GM18868 (cell line): Measurements from ENCODE around the gene IPCEF1.
"Not testable (repeated sequence)": the region's sequence is repeated elsewhere in the genome, so short reads cannot be mapped to it uniquely, and the experiment has no call there.

Experiments
- ATAC-seq: cut with Tn5 transposase; IDR thresholded peaks from one replicate; pipeline ENCODE4 v1.9.1; 2021; ENCODE audit warnings: mild to moderate bottlenecking, moderate library complexity; ENCODE audit not compliant: unreplicated experiment

The IPCEF1 gene

DNA sequence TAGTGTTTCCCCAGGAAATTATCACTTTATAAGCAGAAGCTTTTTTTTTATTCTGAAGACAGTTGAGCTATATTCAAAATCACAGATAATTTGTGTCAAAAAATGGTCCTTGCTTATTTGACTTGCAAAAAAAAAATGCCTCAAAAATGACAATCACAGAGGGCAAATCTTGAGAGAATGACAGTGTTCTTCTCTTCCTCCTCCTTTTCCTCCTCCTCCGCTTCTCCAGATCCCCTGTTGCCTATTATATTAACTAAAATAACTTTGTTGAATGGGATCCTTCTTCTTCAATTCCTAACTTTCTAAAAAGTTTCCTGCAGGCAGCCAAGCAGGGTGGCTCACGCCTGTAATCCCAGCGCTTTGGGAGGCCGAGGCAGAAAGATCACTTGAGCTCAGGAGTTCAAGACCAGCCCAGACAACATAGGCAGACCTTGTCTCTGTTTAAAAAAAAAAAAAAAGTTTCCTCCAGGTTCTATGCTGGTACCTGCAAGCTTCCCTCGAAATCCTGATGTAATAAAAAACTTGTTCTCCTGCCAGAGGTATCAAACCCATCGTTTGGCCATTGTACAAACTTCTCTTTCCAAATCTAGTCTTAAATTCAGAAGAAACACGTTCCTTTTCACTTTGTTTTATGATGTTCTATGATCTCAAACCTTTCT lies 128.6 kb downstream of the IPCEF1 start:
- ATAC-seq, result no peak

DNA sequence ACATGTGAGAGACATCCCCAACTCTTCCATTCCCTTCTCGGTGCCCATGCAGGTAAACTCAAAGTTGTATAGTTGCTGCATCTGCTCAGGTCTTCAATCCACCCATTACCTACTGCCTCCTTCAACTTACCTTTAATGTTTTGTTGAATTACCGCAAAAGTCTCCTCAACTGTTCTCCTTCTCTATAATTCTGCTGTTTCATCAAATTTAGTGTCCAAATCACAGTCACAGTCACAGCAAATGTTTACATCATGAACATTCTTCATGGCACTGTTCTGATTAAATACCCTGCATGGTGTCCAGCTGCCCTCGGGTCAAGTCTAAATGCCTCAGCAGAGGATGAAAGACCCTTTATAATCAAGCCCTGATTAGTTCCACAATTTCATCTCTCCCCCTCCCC lies 130.1 kb downstream of the IPCEF1 start:
- ATAC-seq, result no peak

DNA sequence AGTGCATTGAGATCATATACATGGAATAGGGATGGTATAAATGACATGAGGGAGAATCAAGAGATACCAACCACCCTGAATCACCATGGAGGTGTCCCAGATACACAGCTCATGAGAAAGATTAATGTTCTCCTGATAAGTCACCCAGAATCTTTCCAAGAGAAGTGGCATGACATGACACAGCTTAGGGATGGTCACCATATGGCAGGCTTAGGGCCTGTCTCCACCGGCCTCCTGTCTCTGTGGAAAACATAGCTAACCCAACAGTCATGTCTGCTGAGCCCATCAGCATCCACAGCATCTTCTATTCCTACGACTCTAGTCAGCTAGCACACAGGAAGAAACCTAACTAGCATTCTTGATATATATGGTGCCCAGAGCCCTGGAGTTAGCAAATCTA lies 133.3 kb downstream of the IPCEF1 start:
- ATAC-seq, result no peak

DNA sequence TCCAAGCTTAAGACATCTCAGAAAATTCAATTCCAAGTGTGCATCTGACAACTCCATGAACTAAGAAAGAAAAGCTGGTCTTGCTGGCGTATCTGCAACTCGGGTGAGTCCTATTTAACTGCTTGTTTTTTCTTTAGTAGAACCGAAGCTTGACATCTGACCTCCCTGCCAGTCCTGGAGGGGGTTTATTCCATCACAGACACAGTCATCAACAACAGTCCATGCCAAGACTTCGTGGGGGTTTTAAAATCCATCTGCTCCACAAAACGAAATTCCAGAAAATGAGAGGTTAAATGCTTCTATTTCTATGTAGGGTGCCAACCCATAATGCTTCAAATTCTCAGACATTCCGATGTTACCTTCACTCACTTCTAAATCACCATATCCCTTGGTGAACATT lies 133.9 kb downstream of the IPCEF1 start:
- ATAC-seq, result no peak

DNA sequence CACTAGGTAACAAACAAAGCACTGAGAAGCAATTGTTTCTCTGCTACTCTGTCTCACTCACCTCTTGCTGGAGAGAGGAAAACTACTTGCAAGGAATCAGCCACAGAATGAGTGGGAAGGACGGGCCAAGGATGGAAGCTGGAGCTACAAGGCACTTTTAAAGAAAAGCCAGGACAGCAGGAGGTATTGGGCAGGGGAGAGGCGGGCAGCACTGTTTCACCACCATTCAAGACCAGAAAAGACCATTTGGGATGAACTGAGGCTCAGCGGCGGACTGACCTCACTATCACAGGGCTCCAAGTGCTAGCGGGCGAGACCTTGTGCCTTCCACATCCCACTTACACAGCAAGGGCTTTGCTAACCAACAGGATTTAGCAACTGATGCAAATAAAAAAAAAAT lies 137.4 kb downstream of the IPCEF1 start:
- no peak for ATAC-seq

DNA sequence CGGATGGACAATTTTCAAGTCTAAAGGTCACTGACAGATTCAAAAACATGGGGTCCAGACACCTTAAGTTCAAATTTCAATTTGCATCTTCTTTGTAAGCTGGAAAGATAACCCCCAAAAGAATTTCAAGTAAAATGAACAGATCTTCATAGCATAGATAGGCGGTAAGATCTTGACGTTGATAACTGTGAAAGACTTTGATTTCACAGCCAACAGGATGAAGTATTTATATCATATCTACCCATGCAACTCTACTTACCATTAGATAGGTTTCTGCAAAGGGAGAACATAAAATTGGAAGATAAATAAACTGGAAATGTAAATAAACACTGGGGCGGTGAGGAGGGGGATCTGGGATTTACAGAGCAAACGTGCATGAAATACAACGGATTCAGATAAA lies 137.8 kb downstream of the IPCEF1 start:
- no peak for ATAC-seq

DNA sequence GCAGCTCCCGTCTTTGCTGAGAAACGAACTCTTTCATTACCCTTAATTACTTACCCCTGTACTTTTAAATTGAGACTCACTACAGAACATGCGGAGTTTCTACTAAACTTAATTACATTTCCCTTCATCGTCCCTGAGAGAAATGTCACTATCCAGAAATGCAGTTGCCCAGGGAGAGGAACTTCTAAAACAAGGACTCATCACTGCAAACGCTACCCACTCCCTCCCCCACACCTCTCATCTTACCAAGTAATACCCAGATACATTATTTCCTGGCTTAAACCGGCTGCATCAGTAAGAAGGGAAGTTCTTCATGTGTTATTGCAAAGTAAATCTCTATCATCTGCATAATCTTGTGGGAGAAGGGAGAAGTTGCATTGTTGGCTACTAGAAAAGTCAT lies 138.3 kb downstream of the IPCEF1 start:
- no peak for ATAC-seq

DNA sequence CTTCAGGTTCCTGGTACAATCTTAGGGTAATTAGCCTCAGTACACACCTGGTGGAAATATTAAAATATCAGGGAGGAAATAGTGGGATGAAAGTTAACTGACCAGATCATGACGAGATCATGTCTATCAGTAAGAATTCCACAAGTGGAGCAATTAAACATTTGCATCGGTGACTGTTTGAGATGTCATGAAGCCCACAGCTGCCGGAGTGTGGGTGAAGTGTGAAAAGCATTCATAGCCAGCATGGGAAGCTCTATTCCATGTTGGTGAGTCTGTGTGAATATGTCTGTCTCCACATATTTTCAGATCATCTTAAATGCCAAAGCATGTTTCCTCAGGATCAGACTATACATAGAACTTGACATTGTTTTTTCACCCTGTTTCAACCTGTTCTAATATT lies 142.8 kb downstream of the IPCEF1 start:
- ATAC-seq, result no peak

DNA sequence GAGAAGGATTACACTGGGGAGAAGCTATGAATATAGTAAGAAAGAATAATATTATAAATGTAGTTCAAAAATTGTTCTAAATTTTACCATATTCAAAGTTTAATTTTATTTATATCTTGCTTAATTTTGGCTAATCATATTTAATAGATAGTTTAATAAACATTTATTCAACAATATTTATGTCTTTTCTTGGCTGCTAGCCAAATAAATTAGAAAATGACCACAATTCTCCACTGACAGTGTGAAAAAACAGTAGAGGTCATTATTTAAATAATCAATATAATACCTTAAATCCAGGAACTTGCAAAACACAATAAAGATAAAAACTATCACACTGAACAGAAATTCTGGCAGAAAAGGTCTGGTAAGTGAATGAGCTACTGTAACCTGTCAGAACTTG lies 145.9 kb downstream of the IPCEF1 start:
- ATAC-seq, result no peak

DNA sequence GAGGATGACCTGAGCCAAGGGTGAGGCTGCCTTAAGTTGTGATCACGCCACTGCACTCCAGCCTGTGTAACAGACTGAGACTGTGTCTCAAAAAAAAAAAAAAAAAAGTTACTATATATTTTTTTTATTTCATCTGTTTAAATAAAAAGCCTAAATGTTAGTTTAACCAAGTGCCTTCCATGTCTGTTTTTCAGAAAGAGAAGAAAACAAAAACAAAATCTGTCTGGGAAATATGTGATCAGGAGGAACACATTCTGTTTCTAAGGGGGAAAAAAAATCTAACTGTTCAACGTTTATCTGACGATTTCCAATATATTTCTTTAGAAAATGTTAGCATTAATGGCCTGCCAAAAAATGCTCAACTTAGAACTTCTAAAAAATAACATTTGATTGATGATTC lies 147.0 kb downstream of the IPCEF1 start:
- ATAC-seq, result no peak

DNA sequence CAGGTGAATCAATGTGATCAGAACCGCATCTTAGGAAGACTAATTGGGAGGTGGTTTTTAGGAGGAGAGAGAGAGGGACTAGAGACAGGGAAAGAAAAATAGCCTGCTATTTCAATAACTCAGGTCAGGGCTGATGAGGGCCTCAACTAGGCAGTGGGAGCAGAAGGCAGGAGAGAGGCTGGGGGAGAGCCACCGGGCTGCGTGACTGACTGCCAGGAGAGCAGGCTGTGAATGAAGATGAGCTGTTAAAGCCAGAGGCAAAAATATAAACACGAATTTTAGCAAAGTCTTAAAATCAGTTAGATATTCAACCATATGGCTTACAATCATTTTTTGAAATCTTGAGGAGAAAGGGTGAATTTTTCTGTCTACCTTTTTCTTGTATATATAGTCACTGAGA lies 149.6 kb downstream of the IPCEF1 start:
- ATAC-seq, result no peak

DNA sequence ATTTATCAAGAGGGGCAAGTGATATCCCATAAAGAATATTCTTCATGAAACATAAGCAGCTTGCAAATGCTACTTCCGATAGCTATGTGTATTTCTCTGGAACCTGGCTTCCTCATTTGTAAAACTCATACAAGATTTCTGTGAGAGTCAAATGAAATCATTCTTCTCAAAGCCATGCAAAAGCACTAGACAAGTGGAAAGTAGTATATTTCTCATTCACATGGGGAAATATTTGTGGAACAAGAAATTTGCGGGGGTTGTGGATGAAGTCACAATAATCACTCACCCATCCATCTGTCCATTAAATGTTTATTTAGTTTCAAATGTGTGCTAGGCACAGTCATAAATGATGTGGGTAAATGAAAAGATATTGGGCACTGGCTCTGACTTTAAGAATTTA lies 150.5 kb downstream of the IPCEF1 start:
- ATAC-seq, result no peak

DNA sequence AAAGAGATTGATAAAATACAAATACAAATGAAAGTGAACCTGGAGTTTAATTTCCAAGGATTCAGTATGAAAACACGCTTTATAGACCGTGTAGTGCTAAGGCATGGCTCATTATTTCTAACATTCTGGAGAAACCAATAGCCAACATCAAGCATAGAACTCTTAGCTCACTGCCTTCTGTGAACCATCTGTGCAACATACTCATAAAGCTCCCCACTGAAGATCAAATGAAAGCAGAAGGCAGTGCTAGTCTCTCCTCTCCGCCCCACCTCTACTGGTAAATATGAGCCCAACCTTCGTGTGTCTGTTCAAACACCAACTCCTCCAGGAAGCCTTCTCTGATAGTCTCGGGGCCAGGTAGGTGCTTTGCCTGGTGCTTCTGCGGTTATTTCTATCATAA lies 153.6 kb downstream of the IPCEF1 start:
- no peak for ATAC-seq

DNA sequence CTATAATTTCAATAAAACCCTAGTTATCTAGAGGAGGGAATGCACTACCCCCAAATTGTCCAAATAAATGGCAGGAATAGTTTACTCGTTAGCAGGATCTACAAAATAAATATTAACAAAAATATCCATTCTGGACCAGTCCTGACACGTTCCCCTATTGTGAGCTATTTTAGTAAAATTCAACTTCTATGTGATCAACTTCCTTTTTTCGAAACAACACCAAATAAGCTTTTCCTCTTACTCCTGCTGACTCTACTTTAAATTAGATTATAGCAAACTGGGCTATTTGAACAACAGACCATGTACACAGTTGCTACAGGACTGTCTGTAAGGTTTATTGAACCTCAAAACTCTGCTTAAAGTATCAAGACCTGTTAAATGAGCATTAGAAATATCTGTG lies 154.3 kb downstream of the IPCEF1 start:
- no peak for ATAC-seq

DNA sequence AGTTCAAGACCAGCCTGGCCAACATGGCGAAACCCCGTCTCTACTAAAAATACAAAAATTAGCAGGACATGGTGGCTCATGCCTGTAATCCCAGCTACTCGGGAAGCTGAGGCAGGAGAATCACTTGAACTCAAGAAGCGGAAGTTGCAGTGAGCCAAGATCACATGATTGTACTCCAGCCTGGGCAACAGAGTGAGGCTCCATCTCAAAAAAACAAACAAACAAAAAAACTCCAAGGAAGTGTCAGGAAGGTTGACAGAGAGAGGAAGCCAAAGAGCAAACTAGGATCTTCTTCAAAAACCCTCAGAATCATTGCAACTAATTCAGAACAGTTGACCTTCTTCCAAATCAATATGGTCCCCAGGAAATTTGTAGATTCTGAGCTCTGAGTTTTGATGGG lies 154.9 kb downstream of the IPCEF1 start:
- ATAC-seq, result not testable (repeated sequence)

DNA sequence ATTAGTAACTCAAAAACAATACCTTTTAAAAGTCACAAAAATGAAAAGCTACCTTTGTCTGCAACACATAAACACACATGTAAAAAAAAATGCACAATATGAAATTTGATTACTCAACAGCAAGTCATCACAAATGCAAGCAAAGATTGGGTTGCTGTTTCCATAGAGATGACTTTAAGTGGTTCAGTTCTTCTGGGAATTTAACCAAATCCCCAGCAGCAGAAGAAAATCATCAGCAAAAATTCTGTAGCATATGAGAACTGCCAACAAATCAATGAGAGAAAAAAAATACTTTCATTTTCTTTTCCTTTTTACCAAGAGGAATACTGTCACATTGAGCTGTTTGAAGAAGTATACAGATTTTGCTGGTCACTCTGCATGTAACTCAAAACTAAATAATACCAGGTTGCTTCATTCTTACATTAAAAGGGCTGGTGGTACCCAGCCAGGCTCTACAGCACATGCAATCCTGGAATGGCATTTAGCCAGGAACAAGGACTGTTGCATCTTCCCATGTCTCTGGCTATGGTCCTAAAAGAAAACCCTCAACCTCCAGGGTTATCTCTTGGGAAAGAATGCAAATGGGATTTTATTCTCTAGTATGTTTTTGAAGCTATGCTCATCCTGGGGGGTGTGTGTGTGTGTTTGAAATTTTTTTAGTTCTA lies 159.3 kb downstream of the IPCEF1 start:
- ATAC-seq, result no peak

DNA sequence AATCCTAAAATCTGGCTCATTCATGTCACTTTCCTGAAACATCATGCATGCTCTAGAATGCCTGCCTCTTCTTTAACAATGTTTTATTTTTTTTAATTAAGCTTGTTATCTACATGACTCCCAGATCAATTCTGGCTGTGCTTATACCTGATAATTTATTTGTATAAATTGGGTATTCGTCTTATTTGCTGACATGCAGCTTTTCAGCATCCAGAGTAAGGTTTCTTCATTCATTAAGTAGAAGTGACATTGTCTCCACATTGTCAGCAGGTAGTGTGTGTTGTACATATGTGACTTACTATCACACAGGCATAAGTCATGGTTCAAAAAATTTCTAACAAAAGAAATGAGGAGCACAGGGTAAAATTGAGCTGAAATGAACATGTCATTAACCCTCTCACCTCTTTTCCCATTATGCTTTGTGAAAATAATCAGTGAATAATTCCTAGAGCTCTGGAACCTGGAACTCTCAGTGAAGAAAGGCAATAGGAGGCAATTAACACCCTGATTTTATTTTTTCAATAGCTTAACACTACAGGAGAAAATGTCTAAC lies 160.2 kb downstream of the IPCEF1 start:
- no peak for ATAC-seq

DNA sequence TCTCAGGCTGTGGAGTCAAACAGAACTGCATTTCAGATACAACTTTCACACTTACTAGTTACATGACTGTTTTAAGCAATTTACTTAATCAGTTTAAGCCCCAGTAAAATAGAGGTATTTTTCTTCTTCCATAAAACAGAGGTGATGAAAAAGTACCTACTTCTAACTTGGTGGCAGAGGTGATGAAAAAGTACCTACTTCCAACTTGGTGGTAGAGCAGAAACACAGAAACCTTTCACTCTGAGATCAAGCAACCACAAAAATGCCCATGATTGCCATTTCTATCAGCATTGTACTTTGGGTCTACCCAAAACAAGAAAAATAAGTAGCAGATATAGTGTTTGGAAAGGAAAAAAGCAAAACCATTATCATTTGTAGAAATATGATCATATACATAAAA lies 168.9 kb downstream of the IPCEF1 start:
- ATAC-seq, result peak; percentile 76

DNA sequence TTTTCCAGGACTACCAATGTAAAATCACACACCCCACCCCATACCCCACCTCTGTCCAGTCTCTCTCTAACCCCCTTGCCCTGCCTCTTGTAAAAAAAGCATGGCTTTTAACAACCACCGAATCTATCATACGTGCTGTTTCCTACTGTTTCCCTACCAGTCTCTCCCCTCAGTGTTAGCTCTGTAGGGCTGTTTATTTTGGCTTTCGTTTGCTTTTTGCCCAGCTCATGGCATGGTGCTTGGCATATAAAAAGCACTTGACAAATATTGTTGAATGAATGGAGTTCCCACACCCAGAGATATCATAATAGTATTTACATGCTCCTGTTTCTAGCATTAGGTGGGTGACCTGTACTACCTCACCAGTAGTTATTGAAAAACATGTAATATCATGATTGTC lies 169.4 kb downstream of the IPCEF1 start:
- ATAC-seq, result no peak

DNA sequence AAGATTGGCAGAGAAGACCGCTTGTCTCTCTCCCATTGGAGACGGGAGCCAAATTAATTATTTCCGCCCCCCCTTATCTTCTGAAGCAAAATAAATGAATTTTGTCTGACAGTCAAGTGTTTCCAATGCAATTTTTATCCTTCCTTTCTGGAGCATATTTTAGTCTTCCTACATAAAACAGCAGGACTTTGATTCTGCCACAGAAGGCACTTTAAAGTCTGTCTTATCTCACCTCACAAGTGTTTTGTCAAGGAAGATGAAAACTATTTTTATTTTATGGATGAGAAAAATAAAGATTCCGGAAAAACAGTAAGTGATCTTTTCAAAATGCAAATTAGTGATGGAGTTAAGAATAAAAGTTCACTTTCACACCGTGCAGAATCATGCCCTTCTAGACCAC lies 177.2 kb downstream of the IPCEF1 start:
- no peak for ATAC-seq

DNA sequence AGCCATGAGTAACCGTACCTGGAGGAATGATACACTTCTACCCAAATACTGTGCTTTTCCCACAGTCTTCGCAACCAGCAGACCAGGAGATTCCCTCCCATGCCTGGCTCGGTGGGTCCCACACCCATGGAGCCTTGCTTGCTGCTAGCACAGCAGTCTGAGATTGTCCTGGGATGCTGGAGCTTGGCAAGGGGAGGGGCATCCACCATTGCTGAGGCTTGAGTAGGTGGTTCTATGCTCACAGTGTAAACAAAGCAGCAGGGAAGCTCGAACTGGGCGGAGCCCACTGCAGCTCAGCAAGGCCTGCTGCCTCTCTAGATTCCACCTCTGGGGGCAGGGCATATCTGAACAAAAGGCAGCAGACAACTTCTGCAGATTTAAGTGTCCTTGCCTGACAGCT lies 184.2 kb downstream of the IPCEF1 start:
- ATAC-seq, result not testable (repeated sequence)

DNA sequence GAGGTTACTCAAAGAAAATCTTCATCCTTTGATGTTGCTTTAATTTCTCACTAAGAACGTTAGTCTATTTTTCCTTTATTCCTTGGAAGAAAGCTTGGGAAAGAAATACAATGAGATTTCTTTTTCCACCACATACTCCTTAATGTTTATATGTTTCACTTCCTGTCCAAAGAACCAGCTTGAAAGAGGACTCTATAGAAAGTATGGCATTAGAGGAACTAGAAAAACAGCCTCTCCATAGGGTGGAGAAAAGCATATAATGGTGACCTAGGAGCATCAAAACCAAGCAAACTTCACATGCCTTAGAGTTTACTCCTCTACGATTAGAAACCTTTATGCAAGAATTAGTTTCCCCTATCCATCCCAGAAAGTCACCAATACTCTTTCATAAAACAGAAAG lies 186.5 kb downstream of the IPCEF1 start:
- no peak for ATAC-seq
